Activated effector memory CD4-positive, alpha-beta T cell treated with Interleukin-2 at 50 U/mL for 16 hours (primary cell): ENCODE measurements around the gene SAMD14.

Experiments used
- DNase-seq: peaks from one replicate; pipeline ENCODE4 v3.0.0-alpha.2; 2020

The SAMD14 gene

GRCh38 chr17:50147841-50148225, 17.9 kb upstream of the SAMD14 start:
- no peak for DNase-seq

GRCh38 chr17:50146927-50147665, 17.1 kb upstream of the SAMD14 start:
- DNase-seq = no peak

GRCh38 chr17:50146230-50146926, 16.4 kb upstream of the SAMD14 start:
- no peak for DNase-seq

GRCh38 chr17:50145532-50146229, 15.7 kb upstream of the SAMD14 start:
- no peak for DNase-seq

GRCh38 chr17:50144845-50145531, 15.0 kb upstream of the SAMD14 start:
- DNase-seq = no peak

- DNase-seq = no peak
Measured at GRCh38 chr17:50144355-50144754, 14.4 kb upstream of the SAMD14 start.

- no peak for DNase-seq
Measured at GRCh38 chr17:50143461-50144176, 13.7 kb upstream of the SAMD14 start.

- DNase-seq = no peak
Measured at GRCh38 chr17:50141745-50142110, 11.8 kb upstream of the SAMD14 start.

- DNase-seq = no peak
Measured at GRCh38 chr17:50141026-50141744, 11.2 kb upstream of the SAMD14 start.

- DNase-seq = peak; percentile 72
Measured at GRCh38 chr17:50139950-50140885, 10.3 kb upstream of the SAMD14 start.

- no peak for DNase-seq
Measured at GRCh38 chr17:50139185-50139783, 9.3 kb upstream of the SAMD14 start.

- no peak for DNase-seq
Measured at GRCh38 chr17:50137042-50137441, 7.1 kb upstream of the SAMD14 start.

- no peak for DNase-seq
Measured at GRCh38 chr17:50136096-50136687, 6.2 kb upstream of the SAMD14 start.

- DNase-seq = no peak
Measured at GRCh38 chr17:50135316-50136095, 5.5 kb upstream of the SAMD14 start.

GRCh38 chr17:50134206-50135110, 4.5 kb upstream of the SAMD14 start:
- DNase-seq = no peak

- DNase-seq = no peak
Measured at GRCh38 chr17:50133769-50134099, 3.8 kb upstream of the SAMD14 start.

- no peak for DNase-seq
Measured at GRCh38 chr17:50133028-50133768, 3.2 kb upstream of the SAMD14 start.
